ENCODE results near the gene CNOT3.
"Not testable (repeated sequence)": the region's sequence is repeated elsewhere in the genome, so short reads cannot be mapped to it uniquely, and the experiment has no call there.

The CNOT3 gene

GRCh38 chr19:54137699-54138488 is at the start of gene CNOT3:
Gene CNOT3, plus strand, starts transcription at chr19:54137762. Its CDS starts 5,217 bp downstream, at chr19:54142979.
- no peak for DNase-seq (ENCODE audit: low read depth)

GRCh38 chr19:54094426-54095000 is 43.0 kb upstream of the CNOT3 start:
- no peak for DNase-seq (ENCODE audit: low read depth)

GRCh38 chr19:54095136-54095858 is 42.3 kb upstream of the CNOT3 start:
- no peak for DNase-seq (ENCODE audit: low read depth)

- DNase-seq (ENCODE audit: low read depth) = peak; percentile 15
Observed at GRCh38 chr19:54095859-54096616, 41.5 kb upstream of the CNOT3 start.

- no peak for DNase-seq (ENCODE audit: low read depth)
Observed at GRCh38 chr19:54096617-54097106, 40.9 kb upstream of the CNOT3 start.

- no peak for DNase-seq (ENCODE audit: low read depth)
Observed at GRCh38 chr19:54099190-54099902, 38.2 kb upstream of the CNOT3 start.

GRCh38 chr19:54099903-54100255 is 37.7 kb upstream of the CNOT3 start:
- not testable (repeated sequence) for DNase-seq (ENCODE audit: low read depth)

- DNase-seq (ENCODE audit: low read depth) = no peak
Observed at GRCh38 chr19:54100561-54100960, 37.0 kb upstream of the CNOT3 start, which contains the start of gene OSCAR. Gene OSCAR, minus strand, starts transcription at chr19:54100803. Its CDS starts 11 bp downstream, at chr19:54100792.

- peak; percentile 96 for DNase-seq (ENCODE audit: low read depth)
Observed at GRCh38 chr19:54102421-54103169, 35.0 kb upstream of the CNOT3 start, which contains the start of gene NDUFA3. Gene NDUFA3, plus strand, starts transcription at chr19:54102855. Its CDS starts 24 bp downstream, at chr19:54102879.

GRCh38 chr19:54104998-54105715 is 32.4 kb upstream of the CNOT3 start:
- no peak for DNase-seq (ENCODE audit: low read depth)

GRCh38 chr19:54105796-54106195 is 31.8 kb upstream of the CNOT3 start:
- DNase-seq (ENCODE audit: low read depth) = no peak

- no peak for DNase-seq (ENCODE audit: low read depth)
Observed at GRCh38 chr19:54106716-54107115, 30.8 kb upstream of the CNOT3 start.

- no peak for DNase-seq (ENCODE audit: low read depth)
Observed at GRCh38 chr19:54107876-54108490, 29.6 kb upstream of the CNOT3 start.

- DNase-seq (ENCODE audit: low read depth) = no peak
Observed at GRCh38 chr19:54108496-54108895, 29.1 kb upstream of the CNOT3 start.

GRCh38 chr19:54109651-54110050 is 27.9 kb upstream of the CNOT3 start:
- no peak for DNase-seq (ENCODE audit: low read depth)

- no peak for DNase-seq (ENCODE audit: low read depth)
Observed at GRCh38 chr19:54114340-54115108, 23.0 kb upstream of the CNOT3 start.

GRCh38 chr19:54115109-54116063 is 22.2 kb upstream of the CNOT3 start, which contains the start of the genes PRPF31 and TFPT:
Gene PRPF31, plus strand, starts transcription at chr19:54115754. Its CDS starts 2,525 bp downstream, at chr19:54118279.
Gene TFPT, minus strand, starts transcription at chr19:54115657. Its CDS starts 388 bp downstream, at chr19:54115269.
- DNase-seq (ENCODE audit: low read depth) = peak; percentile 94

All from activated T-cell treated with anti-CD3 and anti-CD28 coated beads for 24 hours (primary cell).